Body of pancreas (tissue), 4 donors: ENCODE data around the gene TRAF1.

Source experiments
- POLR2A ChIP-seq, 3 donors: fragments of 450-650 bp; IDR thresholded peaks; one replicate each; pipeline ENCODE4 v1.6.1; 2016; ENCODE audit warnings: antibody characterized with exemption in 3 of 3, mild to moderate bottlenecking in 2 of 3
- TF ChIP-seq, protein P1 (sequence below), 7 experiments: fragments of 450-650 bp in 4 of 7; fragments of 200-600 bp in 3 of 7; sonication (generic) in 3 of 7; IDR thresholded peaks; one replicate each; pipeline ENCODE4 v1.5.1; 2016 to 2019; ENCODE audit warnings: antibody characterized with exemption in 7 of 7

DNA sequence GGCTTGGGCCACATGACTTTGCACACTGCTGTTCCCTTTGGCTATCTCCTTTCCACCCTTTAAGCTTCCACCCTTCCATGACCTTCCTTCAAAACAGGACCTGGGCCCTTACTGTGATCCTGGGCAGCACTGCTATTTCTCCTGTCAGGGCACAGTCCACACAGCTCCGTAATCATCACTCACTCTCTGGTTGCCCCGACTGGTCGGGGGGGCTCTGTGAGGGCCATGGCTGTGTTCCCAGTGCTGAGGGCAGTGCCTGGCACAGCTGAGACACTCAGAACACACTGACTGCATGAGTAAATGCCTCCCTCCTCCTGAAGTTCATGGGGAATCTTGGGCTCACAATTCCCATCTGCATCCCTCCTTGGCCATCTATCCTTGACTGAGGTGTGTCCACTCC is 12.2 kb downstream of the TRAF1 start:
- TF ChIP-seq, protein P1, sequence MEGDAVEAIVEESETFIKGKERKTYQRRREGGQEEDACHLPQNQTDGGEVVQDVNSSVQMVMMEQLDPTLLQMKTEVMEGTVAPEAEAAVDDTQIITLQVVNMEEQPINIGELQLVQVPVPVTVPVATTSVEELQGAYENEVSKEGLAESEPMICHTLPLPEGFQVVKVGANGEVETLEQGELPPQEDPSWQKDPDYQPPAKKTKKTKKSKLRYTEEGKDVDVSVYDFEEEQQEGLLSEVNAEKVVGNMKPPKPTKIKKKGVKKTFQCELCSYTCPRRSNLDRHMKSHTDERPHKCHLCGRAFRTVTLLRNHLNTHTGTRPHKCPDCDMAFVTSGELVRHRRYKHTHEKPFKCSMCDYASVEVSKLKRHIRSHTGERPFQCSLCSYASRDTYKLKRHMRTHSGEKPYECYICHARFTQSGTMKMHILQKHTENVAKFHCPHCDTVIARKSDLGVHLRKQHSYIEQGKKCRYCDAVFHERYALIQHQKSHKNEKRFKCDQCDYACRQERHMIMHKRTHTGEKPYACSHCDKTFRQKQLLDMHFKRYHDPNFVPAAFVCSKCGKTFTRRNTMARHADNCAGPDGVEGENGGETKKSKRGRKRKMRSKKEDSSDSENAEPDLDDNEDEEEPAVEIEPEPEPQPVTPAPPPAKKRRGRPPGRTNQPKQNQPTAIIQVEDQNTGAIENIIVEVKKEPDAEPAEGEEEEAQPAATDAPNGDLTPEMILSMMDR (IDR thresholded peaks at IDR 0.05), result no peak
- no peak for TF ChIP-seq POLR2A (IDR thresholded peaks at IDR 0.05)
